ENCODE results near the gene RNF169.
"Not testable (repeated sequence)": the region's sequence is repeated elsewhere in the genome, so short reads cannot be mapped to it uniquely, and the experiment has no call there.

Gene RNF169

GRCh38 chr11:74729397-74729796 lies 19.3 kb upstream of the RNF169 start:
- no peak for DNase-seq

- DNase-seq, result no peak
These were observed 17.9 kb upstream of the RNF169 start for GRCh38 chr11:74730571-74731260.

GRCh38 chr11:74731301-74732094 lies 17.2 kb upstream of the RNF169 start, which contains the start of gene CHRDL2:
TSS of gene CHRDL2 (minus strand) at chr11:74731426. CDS start at chr11:74730888, 538 bp downstream.
- no peak for DNase-seq

- DNase-seq, result no peak
These were observed 14.1 kb upstream of the RNF169 start for GRCh38 chr11:74734559-74734925.

- DNase-seq, result no peak
These were observed 13.2 kb upstream of the RNF169 start for GRCh38 chr11:74735365-74735928.

- DNase-seq, result no peak
These were observed 12.6 kb upstream of the RNF169 start for GRCh38 chr11:74736031-74736430.

GRCh38 chr11:74739546-74740270 lies 8.9 kb upstream of the RNF169 start:
- peak; percentile 30 for DNase-seq

GRCh38 chr11:74742070-74742469 lies 6.6 kb upstream of the RNF169 start:
- no peak for DNase-seq

- DNase-seq, result no peak
These were observed 5.0 kb upstream of the RNF169 start for GRCh38 chr11:74743640-74744039.

- DNase-seq, result no peak
These were observed 4.4 kb upstream of the RNF169 start for GRCh38 chr11:74744277-74744676.

GRCh38 chr11:74746868-74747267 lies 1.8 kb upstream of the RNF169 start:
- DNase-seq, result no peak

- DNase-seq, result no peak
These were observed 697 bp downstream of the RNF169 start for GRCh38 chr11:74749127-74749964.

- DNase-seq, result no peak
These were observed 1.3 kb downstream of the RNF169 start for GRCh38 chr11:74749965-74750296.

GRCh38 chr11:74750598-74750997 lies 1.9 kb downstream of the RNF169 start:
- not testable (repeated sequence) for DNase-seq

- DNase-seq, result no peak
These were observed 2.7 kb downstream of the RNF169 start for GRCh38 chr11:74751303-74751702.

- DNase-seq, result peak; percentile 69
These were observed 6.0 kb downstream of the RNF169 start for GRCh38 chr11:74754507-74755252.

- no peak for DNase-seq
These were observed 6.8 kb downstream of the RNF169 start for GRCh38 chr11:74755395-74755995.

- DNase-seq, result no peak
These were observed 7.9 kb downstream of the RNF169 start for GRCh38 chr11:74756571-74756970.

- DNase-seq, result no peak
These were observed 18.3 kb downstream of the RNF169 start for GRCh38 chr11:74766905-74767304.

GRCh38 chr11:74768172-74768651 lies 19.6 kb downstream of the RNF169 start:
- DNase-seq, result not testable (repeated sequence)

- DNase-seq, result no peak
These were observed 20.5 kb downstream of the RNF169 start for GRCh38 chr11:74769055-74769707.
